ENCODE data around the gene KRT3.

Gene KRT3

GRCh38 chr12:52827499-52828090, 31.7 kb upstream of the KRT3 start:
- in situ Hi-C loops (cut with MboI; ENCODE audit: low sequenced_read_pairs), result no loop called here

- in situ Hi-C loops (cut with MboI; ENCODE audit: low sequenced_read_pairs), result no loop called here
Measured at GRCh38 chr12:52826611-52827498, 30.9 kb upstream of the KRT3 start.

- in situ Hi-C loops (cut with MboI; ENCODE audit: low sequenced_read_pairs), result no loop called here
Measured at GRCh38 chr12:52825961-52826360, 30.0 kb upstream of the KRT3 start.

DNA sequence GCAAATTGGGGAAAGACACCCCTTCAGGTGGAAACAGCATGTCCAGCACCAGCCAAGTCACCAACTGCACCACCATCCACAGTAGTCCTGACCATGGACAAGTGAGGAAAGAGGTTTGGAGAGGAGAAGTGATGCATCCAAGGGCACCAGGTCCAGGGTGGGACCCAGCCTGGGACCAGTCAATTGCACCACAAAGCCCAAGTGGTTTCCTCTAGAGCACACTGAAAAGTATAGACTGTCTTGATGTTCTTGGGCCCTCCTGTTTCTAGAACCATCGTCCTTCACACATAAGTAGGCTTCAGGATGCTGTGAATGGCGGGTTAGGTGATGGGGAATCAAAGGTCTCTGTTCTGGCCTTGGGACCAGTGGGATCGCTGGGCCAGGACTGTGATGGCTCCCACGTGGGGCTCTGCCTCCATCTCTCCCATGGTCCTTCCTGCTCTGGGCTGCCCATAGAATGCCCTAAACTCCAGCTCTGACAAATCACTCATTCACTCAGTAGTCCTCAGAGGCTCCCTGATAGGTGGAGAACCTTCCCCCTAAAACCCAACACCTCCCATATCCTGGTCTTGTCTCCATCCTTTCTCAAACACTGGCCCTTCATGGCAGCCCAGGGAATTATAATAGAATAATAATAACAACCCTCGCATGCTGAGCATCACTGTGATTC, 29.0 kb upstream of the KRT3 start:
- in situ Hi-C loops (cut with MboI; ENCODE audit: low sequenced_read_pairs), result no loop called here

GRCh38 chr12:52823761-52824450, 28.0 kb upstream of the KRT3 start:
- in situ Hi-C loops (cut with MboI; ENCODE audit: low sequenced_read_pairs), result no loop called here

- in situ Hi-C loops (cut with MboI; ENCODE audit: low sequenced_read_pairs), result no loop called here
Measured at GRCh38 chr12:52822771-52823510, 27.0 kb upstream of the KRT3 start.

GRCh38 chr12:52821826-52822660, 26.1 kb upstream of the KRT3 start:
- in situ Hi-C loops (cut with MboI; ENCODE audit: low sequenced_read_pairs), result no loop called here

GRCh38 chr12:52821071-52821730, 25.3 kb upstream of the KRT3 start:
- in situ Hi-C loops (cut with MboI; ENCODE audit: low sequenced_read_pairs), result no loop called here

DNA sequence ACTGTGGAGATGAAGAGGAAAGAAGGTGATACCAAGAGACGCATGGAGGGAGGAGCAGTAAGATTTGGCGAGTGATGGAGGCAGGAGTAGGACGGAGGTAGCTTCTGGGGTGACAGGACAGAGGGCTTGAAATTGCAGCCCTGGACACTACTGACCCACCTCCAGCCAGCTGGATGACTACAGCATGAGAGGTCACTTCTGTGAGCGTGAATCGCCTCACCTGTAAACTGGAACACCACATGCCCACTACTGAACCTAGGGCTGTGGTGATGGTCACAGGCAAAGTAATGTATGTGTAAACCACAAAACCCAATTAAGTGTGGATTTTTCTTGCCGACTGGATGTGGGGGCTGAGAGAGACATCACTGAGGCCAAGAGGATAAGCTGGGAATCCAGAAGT, 24.6 kb upstream of the KRT3 start:
- in situ Hi-C loops (cut with MboI; ENCODE audit: low sequenced_read_pairs), result no loop called here

GRCh38 chr12:52819731-52820510, 24.0 kb upstream of the KRT3 start:
- in situ Hi-C loops (cut with MboI; ENCODE audit: low sequenced_read_pairs), result no loop called here

- in situ Hi-C loops (cut with MboI; ENCODE audit: low sequenced_read_pairs), result no loop called here
Measured at GRCh38 chr12:52818887-52819420, 23.0 kb upstream of the KRT3 start.

DNA sequence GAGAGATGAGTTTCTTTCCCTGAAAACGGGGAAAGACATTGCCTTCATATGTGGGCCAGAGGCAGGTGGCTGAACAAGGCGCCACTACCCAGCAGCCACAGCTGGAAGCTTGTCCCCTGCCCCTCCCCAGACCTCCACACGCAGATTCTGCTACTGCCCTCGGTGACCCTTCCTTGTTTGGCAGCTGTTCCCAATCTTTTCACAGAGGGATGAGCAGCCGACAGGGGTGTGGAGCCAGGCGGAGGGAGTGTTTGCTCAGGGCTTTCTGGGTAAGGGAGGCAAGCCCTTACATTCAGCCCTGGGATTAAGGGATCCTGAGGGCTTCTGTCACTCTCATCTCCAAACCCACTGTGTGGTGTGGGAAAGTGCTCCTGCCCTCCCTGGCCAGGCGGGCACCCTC, 22.5 kb upstream of the KRT3 start:
- in situ Hi-C loops (cut with MboI; ENCODE audit: low sequenced_read_pairs), result no loop called here

- in situ Hi-C loops (cut with MboI; ENCODE audit: low sequenced_read_pairs), result no loop called here
Measured at GRCh38 chr12:52817699-52818238, 21.9 kb upstream of the KRT3 start.

GRCh38 chr12:52817003-52817698, 21.2 kb upstream of the KRT3 start:
- in situ Hi-C loops (cut with MboI; ENCODE audit: low sequenced_read_pairs), result no loop called here

- in situ Hi-C loops (cut with MboI; ENCODE audit: low sequenced_read_pairs), result no loop called here
Measured at GRCh38 chr12:52815676-52816588, 20.0 kb upstream of the KRT3 start.

GRCh38 chr12:52815161-52815560, 19.2 kb upstream of the KRT3 start:
- in situ Hi-C loops (cut with MboI; ENCODE audit: low sequenced_read_pairs), result no loop called here
